HepG2 (cell line): Measurements from ENCODE around the gene CD4. TPM values are rescaled to one million over a fixed set of nuclear protein-coding genes. Genes with fewer than 3 reads are reported as not detected.

Experiments
- AGO1 ChIP-seq: fragments of 200-400 bp; formaldehyde crosslinking; IDR thresholded peaks from 2 replicates; pipeline ENCODE4 v1.6.1; 2017; ENCODE audit warnings: mild to moderate bottlenecking, low read depth, low read length, moderate library complexity; ENCODE audit not compliant: poor library complexity, severe bottlenecking
- AHDC1 ChIP-seq: sonication (generic); formaldehyde crosslinking; IDR thresholded peaks from 2 replicates; pipeline ENCODE4 v1.5.1; 2020; ENCODE audit warnings: mild to moderate bottlenecking, missing genetic modification reagents, borderline replicate concordance
- ASH2L ChIP-seq: fragments of 300-600, 200-600 bp; sonication (generic); IDR thresholded peaks from 2 replicates; pipeline ENCODE4 v1.7.0; 2017; ENCODE audit warnings: low read depth, mild to moderate bottlenecking, moderate library complexity, mixed read lengths, low read length; ENCODE audit not compliant: insufficient read length
- ATRX ChIP-seq: sonication (generic); formaldehyde crosslinking; IDR thresholded peaks from 2 replicates; pipeline ENCODE4 v1.4.0; 2020; ENCODE audit warnings: missing genetic modification reagents, borderline replicate concordance
- BCL6 ChIP-seq: IDR thresholded peaks from 2 replicates; pipeline ENCODE4 v1.6.1; 2016; ENCODE audit warnings: missing genetic modification reagents, missing compliant biosample characterization
- CTCF ChIP-seq: sonication (generic); formaldehyde crosslinking; IDR thresholded peaks from 2 replicates; pipeline ENCODE4 v1.5.0; 2020; ENCODE audit warnings: mild to moderate bottlenecking, missing genetic modification reagents, moderate library complexity
- EED ChIP-seq: sonication (generic); formaldehyde crosslinking; IDR thresholded peaks from 2 replicates; pipeline ENCODE4 v1.5.0; 2020; ENCODE audit warnings: mild to moderate bottlenecking, missing genetic modification reagents
- FOXK2 ChIP-seq: fragments of 450-650 bp; IDR thresholded peaks from 2 replicates; pipeline ENCODE4 v1.6.1; 2016
- ISL2 ChIP-seq: sonication (generic); formaldehyde crosslinking; IDR thresholded peaks from 2 replicates; pipeline ENCODE4 v1.5.0; 2020; ENCODE audit warnings: missing genetic modification reagents
- MED13 ChIP-seq: sonication (generic); formaldehyde crosslinking; IDR thresholded peaks from 2 replicates; pipeline ENCODE4 v1.5.0; 2020; ENCODE audit warnings: missing genetic modification reagents
- MNT ChIP-seq: fragments of 450-650 bp; IDR thresholded peaks from 2 replicates; pipeline ENCODE4 v1.6.1; 2016
- TCF7 ChIP-seq: sonication (generic); IDR thresholded peaks from 2 replicates; pipeline ENCODE4 v1.6.1; 2016; ENCODE audit warnings: antibody characterized with exemption, low read depth
- THAP11 ChIP-seq: IDR thresholded peaks from 2 replicates; pipeline ENCODE4 v1.6.1; 2016; ENCODE audit warnings: missing biosample characterization, missing genetic modification reagents
- ZFP36L1 ChIP-seq: sonication (generic); formaldehyde crosslinking; IDR thresholded peaks from 2 replicates; pipeline ENCODE4 v1.8.0; 2022; ENCODE audit warnings: mild to moderate bottlenecking, missing genetic modification reagents, moderate library complexity
- ZNF589 ChIP-seq: sonication (generic); formaldehyde crosslinking; conservative IDR thresholded peaks from 2 replicates; pipeline ENCODE4 v1.8.0; 2022; ENCODE audit warnings: mild to moderate bottlenecking, moderate library complexity, missing genetic modification reagents
- ZNF597 ChIP-seq: sonication (generic); formaldehyde crosslinking; IDR thresholded peaks from 2 replicates; pipeline ENCODE4 v1.5.0; 2020; ENCODE audit warnings: missing genetic modification reagents
- ZNF772 ChIP-seq: sonication (generic); formaldehyde crosslinking; IDR thresholded peaks from 2 replicates; pipeline ENCODE4 v1.5.0; 2020; ENCODE audit warnings: mild to moderate bottlenecking, missing genetic modification reagents
- polyA plus RNA-seq, 8 experiments: library from polyadenylated mRNA; depleted of rRNA in 3 of 8; stranded (reverse) in 7 of 8; unstranded in 1 of 8; fragments of >200 nt; fragmentation: Illumina TruSeq in 4 of 8; extraction: Trizol in 4 of 8; gene quantifications; 2 replicates each; pipeline versions ENCODE4 v1.2.1 to v1.2.3, GENCODE V29; 2011 to 2016; ENCODE audit warnings: low read depth in 4 of 8, missing spikeins in 1 of 8, mixed read lengths in 1 of 8; ENCODE audit not compliant: insufficient read depth in 1 of 8
- total RNA-seq, 5 experiments: library from RNA; depleted of rRNA; stranded (reverse); fragments of >200 nt; fragmentation: Illumina TruSeq; extraction: Trizol; gene quantifications; 2 replicates each; pipeline ENCODE4 v1.2.3, GENCODE V29; 2016; ENCODE audit warnings: low read depth in 1 of 5
- TF ChIP-seq, protein P1 (sequence below): sonication (generic); formaldehyde crosslinking; IDR thresholded peaks from 2 replicates; pipeline ENCODE4 v1.4.0; 2020; ENCODE audit warnings: mild to moderate bottlenecking, missing genetic modification reagents

The CD4 gene
- total and polyA plus RNA-seq, 2 of the 13 experiments (the other 11 are each of a cell fraction or from before 2014, with no cell fraction given) = 0.07 to 0.95 TPM

DNA sequence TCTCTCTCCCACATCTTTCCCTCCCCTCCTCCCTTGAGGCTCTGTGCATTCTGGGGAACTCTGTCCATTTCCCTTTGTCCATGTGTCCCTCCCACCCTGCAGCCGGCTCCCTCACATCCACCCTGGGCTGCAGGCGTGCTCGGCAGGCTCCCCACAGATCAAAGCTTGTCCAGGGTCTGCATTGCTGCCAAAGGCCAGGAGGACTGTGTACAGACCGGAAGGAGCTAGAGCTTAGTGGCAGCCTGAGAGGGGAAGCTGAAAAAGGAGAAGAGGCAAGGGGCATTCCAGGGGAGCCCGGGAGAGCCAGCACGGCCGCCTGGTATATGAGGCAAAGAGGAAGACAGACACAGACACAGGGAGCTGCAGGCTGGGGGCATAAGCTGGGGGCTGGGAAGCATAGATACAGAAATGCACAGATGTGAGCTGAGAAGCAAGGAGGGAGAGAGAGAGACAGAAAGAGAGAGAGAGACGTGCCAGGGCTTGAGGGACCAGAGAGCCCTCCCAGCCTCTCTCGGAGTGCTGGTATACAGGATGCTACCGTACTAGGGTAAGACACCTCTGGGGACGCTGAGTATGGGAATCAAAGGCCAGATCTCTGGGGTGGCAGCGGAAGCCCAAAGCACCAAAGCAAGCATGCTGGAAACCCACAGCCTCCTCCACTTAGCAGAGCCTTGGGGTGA is 3.3 kb downstream of the CD4 start (continued):
- peak; percentile 56 for TF ChIP-seq BCL6 (CRISPR knock-in tag)
- TF ChIP-seq ATRX (CRISPR knock-in tag) = no peak
- TF ChIP-seq CTCF (CRISPR knock-in tag) = peak; percentile 31; the same call in 1 of the 2 replicates
- TF ChIP-seq AGO1 = no peak
- 0 out of 2 replicates have a peak, but pooled peaks have one; percentile 12 for TF ChIP-seq MNT
- TF ChIP-seq THAP11 (CRISPR knock-in tag) = peak; percentile 54
- peak; percentile 88; the same call in 1 of the 2 replicates for TF ChIP-seq ZNF589
- peak; percentile 94 for TF ChIP-seq ZFP36L1 (CRISPR knock-in tag)
- peak; percentile 94 for TF ChIP-seq TCF7
- no peak for TF ChIP-seq MED13 (CRISPR knock-in tag)
- no peak for TF ChIP-seq FOXK2
- 0 out of 2 replicates have a peak, but pooled peaks have one; percentile 29 for TF ChIP-seq ISL2
- TF ChIP-seq ZNF772 = 0 out of 2 replicates have a peak, but pooled peaks have one; percentile 49
- no peak for TF ChIP-seq ZNF597 (CRISPR knock-in tag)
- no peak for TF ChIP-seq EED (CRISPR knock-in tag)
- TF ChIP-seq AHDC1 = peak; percentile 90; the same call in 1 of the 2 replicates
- peak; percentile 46 for TF ChIP-seq ASH2L
- TF ChIP-seq, protein P1, sequence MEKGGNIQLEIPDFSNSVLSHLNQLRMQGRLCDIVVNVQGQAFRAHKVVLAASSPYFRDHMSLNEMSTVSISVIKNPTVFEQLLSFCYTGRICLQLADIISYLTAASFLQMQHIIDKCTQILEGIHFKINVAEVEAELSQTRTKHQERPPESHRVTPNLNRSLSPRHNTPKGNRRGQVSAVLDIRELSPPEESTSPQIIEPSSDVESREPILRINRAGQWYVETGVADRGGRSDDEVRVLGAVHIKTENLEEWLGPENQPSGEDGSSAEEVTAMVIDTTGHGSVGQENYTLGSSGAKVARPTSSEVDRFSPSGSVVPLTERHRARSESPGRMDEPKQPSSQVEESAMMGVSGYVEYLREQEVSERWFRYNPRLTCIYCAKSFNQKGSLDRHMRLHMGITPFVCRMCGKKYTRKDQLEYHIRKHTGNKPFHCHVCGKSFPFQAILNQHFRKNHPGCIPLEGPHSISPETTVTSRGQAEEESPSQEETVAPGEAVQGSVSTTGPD (CRISPR knock-in tag) = no peak
